Retinal pigment epithelial cell (primary cell): ENCODE measurements around the gene RASGRP2.

Source experiments
- DNase-seq: peaks from one replicate; pipeline ENCODE4 v3.0.0-alpha.2; 2010; ENCODE audit warnings: low read depth
- H3K4me3 ChIP-seq: 2 replicates; pipeline ENCODE4 v1.5.1; 2011; ENCODE audit warnings: mild to moderate bottlenecking, low read length, control low read depth, moderate library complexity
- TF ChIP-seq, protein P1 (sequence below): conservative IDR thresholded peaks from 2 replicates; pipeline ENCODE4 v1.5.1; 2011; ENCODE audit warnings: low read depth, low read length, control low read depth, inconsistent platforms

The RASGRP2 gene

DNA sequence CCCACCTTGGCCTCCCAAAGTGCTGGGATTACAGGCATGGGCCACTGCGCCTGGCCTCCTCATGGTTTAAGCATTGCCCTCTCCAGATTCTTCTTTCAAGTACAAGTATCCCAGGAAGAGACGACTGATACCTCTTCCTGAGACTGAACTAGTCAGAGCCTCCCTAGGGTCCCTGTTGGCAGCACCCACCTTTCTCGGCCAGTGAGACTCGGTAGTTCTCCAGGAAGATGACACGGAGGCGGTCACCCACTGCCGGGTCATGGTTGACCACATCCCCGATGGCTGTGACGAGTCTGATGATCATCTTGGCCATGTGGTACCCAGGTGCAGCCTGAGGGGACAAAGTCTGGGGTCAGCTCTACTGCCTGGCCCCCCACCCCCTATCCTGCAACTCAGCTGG is 7.2 kb upstream of the RASGRP2 start:
- TF ChIP-seq, protein P1, sequence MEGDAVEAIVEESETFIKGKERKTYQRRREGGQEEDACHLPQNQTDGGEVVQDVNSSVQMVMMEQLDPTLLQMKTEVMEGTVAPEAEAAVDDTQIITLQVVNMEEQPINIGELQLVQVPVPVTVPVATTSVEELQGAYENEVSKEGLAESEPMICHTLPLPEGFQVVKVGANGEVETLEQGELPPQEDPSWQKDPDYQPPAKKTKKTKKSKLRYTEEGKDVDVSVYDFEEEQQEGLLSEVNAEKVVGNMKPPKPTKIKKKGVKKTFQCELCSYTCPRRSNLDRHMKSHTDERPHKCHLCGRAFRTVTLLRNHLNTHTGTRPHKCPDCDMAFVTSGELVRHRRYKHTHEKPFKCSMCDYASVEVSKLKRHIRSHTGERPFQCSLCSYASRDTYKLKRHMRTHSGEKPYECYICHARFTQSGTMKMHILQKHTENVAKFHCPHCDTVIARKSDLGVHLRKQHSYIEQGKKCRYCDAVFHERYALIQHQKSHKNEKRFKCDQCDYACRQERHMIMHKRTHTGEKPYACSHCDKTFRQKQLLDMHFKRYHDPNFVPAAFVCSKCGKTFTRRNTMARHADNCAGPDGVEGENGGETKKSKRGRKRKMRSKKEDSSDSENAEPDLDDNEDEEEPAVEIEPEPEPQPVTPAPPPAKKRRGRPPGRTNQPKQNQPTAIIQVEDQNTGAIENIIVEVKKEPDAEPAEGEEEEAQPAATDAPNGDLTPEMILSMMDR = no peak
- H3K4me3 ChIP-seq = no peak overlapping the region
- DNase-seq = no peak

DNA sequence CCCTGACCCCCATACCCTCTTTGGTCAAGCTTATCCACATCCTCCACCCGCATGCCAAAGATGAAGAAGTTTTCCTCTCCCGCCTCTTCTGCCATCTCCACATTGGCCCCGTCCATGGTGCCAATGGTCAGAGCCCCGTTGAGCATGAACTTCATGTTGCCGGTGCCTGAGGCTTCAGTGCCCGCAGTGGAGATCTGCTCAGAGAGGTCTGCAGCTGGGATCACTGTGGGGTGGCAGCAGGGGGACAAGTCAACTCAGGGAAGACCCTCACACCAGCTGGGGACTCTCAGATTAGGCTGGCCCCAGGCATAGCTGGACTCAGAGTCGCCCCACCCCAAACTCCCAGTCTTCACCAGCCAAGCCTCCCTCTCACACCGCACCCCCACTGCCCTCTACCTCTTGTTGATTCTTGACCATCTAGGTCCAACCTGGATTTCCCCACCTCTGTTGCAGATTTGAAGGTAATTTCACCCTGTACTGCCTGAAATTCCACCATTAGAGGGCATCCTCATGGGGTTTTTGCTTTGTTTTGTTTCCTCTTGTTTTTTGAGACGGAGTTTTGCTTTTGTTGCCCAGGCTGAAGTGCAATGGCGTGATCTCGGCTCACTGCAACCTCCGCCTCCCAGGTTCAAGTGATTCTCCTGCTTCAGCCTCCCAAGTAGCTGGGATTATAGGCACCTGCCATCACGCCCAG is 6.6 kb upstream of the RASGRP2 start:
- no peak for DNase-seq
- TF ChIP-seq, protein P1 = no peak
- no peak overlapping the region for H3K4me3 ChIP-seq

DNA sequence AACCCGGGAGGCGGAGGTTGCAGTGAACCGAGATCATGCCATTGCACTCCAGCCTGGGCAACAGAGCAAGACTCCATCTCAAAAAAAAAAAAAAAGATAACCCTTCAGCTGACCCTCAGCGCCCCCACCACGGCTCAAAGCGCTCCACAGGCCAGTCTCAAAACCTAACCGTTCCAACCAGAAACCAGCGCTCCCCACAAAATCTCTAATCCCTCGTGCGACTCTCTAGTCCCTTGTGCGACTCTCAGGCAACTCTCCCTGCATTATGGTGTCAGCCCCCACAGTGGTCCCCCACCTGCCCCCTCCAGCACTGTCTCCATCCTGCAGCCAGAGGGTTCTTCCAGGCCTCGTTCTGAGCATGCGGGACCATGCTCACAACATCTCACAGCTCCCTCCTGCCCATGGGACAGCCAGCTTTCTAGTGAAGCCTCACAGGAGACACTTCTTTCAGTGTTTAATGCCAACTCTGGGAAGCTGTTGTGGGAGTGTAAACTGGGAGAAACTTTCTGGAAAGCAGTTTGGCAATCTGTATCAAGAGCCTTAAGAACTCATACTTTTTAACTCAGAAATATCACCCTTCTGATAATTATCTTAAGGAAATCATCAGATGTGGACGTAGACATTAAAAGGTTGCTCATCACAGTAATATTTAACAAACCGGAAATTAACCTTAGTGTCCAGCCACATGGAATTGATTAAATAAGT is 4.2 kb upstream of the RASGRP2 start:
- DNase-seq = no peak
- H3K4me3 ChIP-seq = no peak overlapping the region
- TF ChIP-seq, protein P1 = no peak

DNA sequence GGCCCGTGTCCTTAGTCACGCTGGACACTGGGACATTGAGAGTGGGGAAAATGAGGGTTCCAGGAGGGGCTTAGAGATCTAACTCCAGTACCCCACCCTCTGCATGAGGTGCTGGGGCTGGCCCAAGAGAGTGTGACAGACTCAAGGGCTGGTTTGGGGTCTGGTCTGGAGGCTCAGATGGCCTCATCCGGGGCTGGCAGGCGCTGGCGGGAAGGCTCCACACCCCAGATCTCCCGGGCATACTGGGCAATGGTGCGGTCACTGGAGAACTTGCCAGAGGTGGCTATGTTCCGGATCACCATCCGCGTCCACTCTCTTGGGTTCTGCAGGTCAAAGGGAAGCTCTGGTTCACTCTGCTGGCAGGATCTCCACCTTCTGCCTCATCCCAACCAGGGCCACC is 2.5 kb upstream of the RASGRP2 start:
- DNase-seq = no peak
- H3K4me3 ChIP-seq = no peak overlapping the region
- TF ChIP-seq, protein P1 = no peak

DNA sequence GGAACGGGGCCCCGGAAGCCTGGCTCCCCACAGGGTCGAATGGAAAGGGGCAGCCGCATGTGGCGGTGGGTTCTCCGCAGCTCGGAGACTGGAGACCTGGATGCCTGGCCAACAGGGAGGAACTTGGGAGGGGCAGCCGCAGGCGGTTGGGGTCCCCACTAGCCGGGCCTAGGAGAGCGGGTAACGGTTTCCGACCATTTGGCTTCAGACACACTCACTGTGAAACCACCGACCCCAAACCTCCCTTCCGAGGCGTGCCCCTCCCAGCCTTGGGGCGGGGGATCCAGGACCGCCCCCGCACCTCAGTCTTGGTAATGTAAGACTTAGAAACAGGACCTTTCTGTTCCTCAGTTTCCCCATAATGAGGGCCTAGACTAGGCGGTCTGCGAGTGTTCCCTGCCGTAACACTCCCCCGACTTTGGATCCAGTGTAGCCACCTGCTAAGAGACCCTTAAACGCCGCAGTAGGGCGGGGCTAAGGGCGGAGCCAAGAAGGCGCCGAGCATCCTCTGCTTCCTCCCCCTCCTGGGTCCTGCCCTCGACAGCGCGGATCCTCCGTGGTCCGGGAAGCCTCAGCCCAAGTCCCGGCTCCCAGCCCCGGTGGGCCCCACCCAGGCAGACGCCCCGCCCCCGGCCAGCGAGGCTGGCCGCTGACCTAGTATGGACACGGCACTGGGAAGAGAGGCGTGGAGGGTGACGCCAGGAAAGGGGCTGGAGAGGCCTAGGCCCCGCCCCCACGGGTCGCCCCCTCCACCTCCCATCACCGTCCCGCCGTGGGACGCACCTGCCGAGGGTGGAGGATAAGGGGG is 1.8 kb upstream of the RASGRP2 start:
- H3K4me3 ChIP-seq = peak overlapping the region; percentile 46
- no peak for DNase-seq
- TF ChIP-seq, protein P1 = no peak

DNA sequence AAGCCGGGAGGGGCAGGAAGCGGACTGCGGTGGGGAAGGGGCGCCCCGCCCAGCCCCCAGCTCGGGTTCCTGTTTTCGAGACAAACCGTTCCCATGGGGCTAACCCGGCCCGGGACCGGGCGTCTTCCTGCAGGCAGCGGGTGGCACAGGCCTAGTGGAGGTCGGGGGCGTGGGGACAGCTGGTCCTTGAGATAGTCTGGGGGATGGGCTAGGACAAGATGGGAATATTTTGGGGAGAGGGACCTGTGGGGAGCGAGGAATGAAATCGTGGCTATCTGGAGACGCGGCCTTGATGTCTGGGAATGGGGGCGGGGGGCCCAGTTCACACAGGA is 1.2 kb upstream of the RASGRP2 start:
- peak overlapping the region; percentile 46 for H3K4me3 ChIP-seq
- DNase-seq = no peak
- TF ChIP-seq, protein P1 = no peak
